Endodermal cell (in vitro differentiated cells): ENCODE measurements around the gene ERVH48-1. TPM values are rescaled to one million over a fixed set of nuclear protein-coding genes. Genes with fewer than 3 reads are reported as not detected.
A peak's percentile ranks its signal among the peaks of the same experiment; 100 is the strongest.
"Not testable (repeated sequence)": the region's sequence is repeated elsewhere in the genome, so short reads cannot be mapped to it uniquely, and the experiment has no call there.

Experiments used
- DNase-seq: peaks from one replicate; pipeline ENCODE4 v3.0.0-alpha.2; 2017
- H3K27ac ChIP-seq: 2 replicates; pipeline ENCODE4 v1.5.1; 2013; ENCODE audit warnings: mild to moderate bottlenecking, low read depth, low read length, moderate library complexity
- H3K27me3 ChIP-seq: 2 replicates; pipeline ENCODE4 v1.6.1; 2013; ENCODE audit warnings: mild to moderate bottlenecking, low read length, moderate library complexity; ENCODE audit not compliant: insufficient read depth, control insufficient read depth, poor library complexity, severe bottlenecking
- H3K36me3 ChIP-seq: 2 replicates; pipeline ENCODE4 v1.7.0; 2013; ENCODE audit warnings: mild to moderate bottlenecking, low read length, moderate library complexity; ENCODE audit not compliant: control insufficient read depth, insufficient read depth
- H3K4me1 ChIP-seq: one replicate; pipeline ENCODE4 v1.7.0; 2013; ENCODE audit warnings: low read length; ENCODE audit not compliant: control insufficient read depth, insufficient read depth
- H3K4me3 ChIP-seq: 2 replicates; pipeline ENCODE4 v1.5.1; 2013; ENCODE audit warnings: mild to moderate bottlenecking, low read length, moderate library complexity
- H3K9ac ChIP-seq: 2 replicates; pipeline ENCODE4 v1.6.1; 2013; ENCODE audit warnings: mild to moderate bottlenecking, low read length, moderate library complexity; ENCODE audit not compliant: poor library complexity, severe bottlenecking; ENCODE audit errors: extremely low read depth
- H3K9me3 ChIP-seq: 2 replicates; pipeline ENCODE4 v1.6.1; 2013; ENCODE audit warnings: mild to moderate bottlenecking, low read length, moderate library complexity; ENCODE audit not compliant: control insufficient read depth
- H3K27ac Mint-ChIP-seq: 2 replicates; pipeline ENCODE4 v1.8.0; 2020; ENCODE audit warnings: mixed read lengths
- H3K27me3 Mint-ChIP-seq: 2 replicates; pipeline ENCODE4 v1.8.0; 2021; ENCODE audit warnings: mild to moderate bottlenecking, mixed read lengths; ENCODE audit not compliant: insufficient read depth
- H3K36me3 Mint-ChIP-seq: 2 replicates; pipeline ENCODE4 v1.8.0; 2020; ENCODE audit warnings: low read depth, mixed read lengths
- H3K4me1 Mint-ChIP-seq: 2 replicates; pipeline ENCODE4 v1.8.0; 2020; ENCODE audit warnings: mixed read lengths
- H3K4me3 Mint-ChIP-seq: 2 replicates; pipeline ENCODE4 v1.8.0; 2020; ENCODE audit warnings: mild to moderate bottlenecking, moderate library complexity, mixed read lengths
- H3K9me3 Mint-ChIP-seq: 2 replicates; pipeline ENCODE4 v1.8.0; 2020; ENCODE audit warnings: mild to moderate bottlenecking, mixed read lengths
- CTCF ChIP-seq: fragments of 200-600 bp; sonication (generic); conservative IDR thresholded peaks from 2 replicates; pipeline ENCODE4 v1.5.0; 2021; ENCODE audit warnings: antibody characterized with exemption, mild to moderate bottlenecking
- whole genome bisulfite sequencing, 2 experiments: methylation state at CpG; one replicate each; pipeline versions ENCODE4 v1.1.5 to v1.1.7; 2013; ENCODE audit warnings: missing lambda C conversion rate in 2 of 2, mixed read lengths in 1 of 2; ENCODE audit not compliant: insufficient coverage in 1 of 2, insufficient read length in 1 of 2; 5-methylcytosine and 5-hydroxymethylcytosine counted together
- total RNA-seq, 2 donors: library from RNA; stranded (reverse); fragmentation: NEBNext Ultra II Directional in 1 of 2; extraction: Animal tissue kit (Norgen Biotek cat#: 25700) in 1 of 2; gene quantifications; 2 replicates in 1 of 2; 3 replicates in 1 of 2; pipeline ENCODE4 v1.2.1, GENCODE V29; 2021

Gene ERVH48-1
- total RNA-seq, 2 donors from 2014 or later, result 34.0 to 186 TPM

GRCh38 chr21:42937960-42938605 lies 12.7 kb upstream of the ERVH48-1 start:
- H3K27me3 Mint-ChIP-seq, result no peaks in the 10 kb centered on the region
- H3K4me3 ChIP-seq, result peak overlapping the region; percentile 59
- DNase-seq, result no peak
- H3K4me1 Mint-ChIP-seq, result peaks cover 76% of the 10 kb centered on the region
- H3K4me3 Mint-ChIP-seq, result peak overlapping the region; percentile 61
- no peaks in the 10 kb centered on the region for H3K27me3 ChIP-seq
- peak overlapping the region; percentile 15 for H3K27ac ChIP-seq
- H3K36me3 ChIP-seq, result peaks cover 37% of the 10 kb centered on the region
- H3K9ac ChIP-seq, result peak overlapping the region; percentile 68
- no peak for TF ChIP-seq CTCF
- 86 to 88% methylated on average over 21 of the region's 21 CpGs for WGBS, 2 experiments
- peaks cover 34% of the 10 kb centered on the region for H3K36me3 Mint-ChIP-seq
- peaks cover 16% of the 10 kb centered on the region for H3K9me3 ChIP-seq
- H3K9me3 Mint-ChIP-seq, result peaks cover 2% of the 10 kb centered on the region
- peak overlapping the region; percentile 98 for H3K27ac Mint-ChIP-seq
- peaks cover 14% of the 10 kb centered on the region for H3K4me1 ChIP-seq

GRCh38 chr21:42937034-42937940 lies 11.9 kb upstream of the ERVH48-1 start:
- not testable (repeated sequence) for H3K9me3 Mint-ChIP-seq, H3K9me3 ChIP-seq, H3K27me3 Mint-ChIP-seq, H3K27me3 ChIP-seq
- Mint-ChIP-seq H3K27ac (peak overlapping the region; percentile 98), H3K36me3 (peaks cover 30% of the 10 kb centered on the region), H3K4me3 (peak overlapping the region; percentile 61), H3K4me1 (peaks cover 80% of the 10 kb centered on the region)
- peak; percentile 82 for DNase-seq
- WGBS, 2 experiments, result 40 to 59% methylated on average over 5 to 15 of the region's 16 CpGs
- peaks cover 14% of the 10 kb centered on the region for H3K4me1 ChIP-seq
- H3K9ac ChIP-seq, result peak overlapping the region; percentile 68
- H3K27ac ChIP-seq, result peak overlapping the region; percentile 32
- H3K4me3 ChIP-seq, result peak overlapping the region; percentile 2
- peaks cover 37% of the 10 kb centered on the region for H3K36me3 ChIP-seq

GRCh38 chr21:42936360-42936759 lies 10.9 kb upstream of the ERVH48-1 start:
- Mint-ChIP-seq H3K36me3 (peaks cover 22% of the 10 kb centered on the region), H3K27ac (peak overlapping the region; percentile 98)

GRCh38 chr21:42933973-42934372 lies 8.5 kb upstream of the ERVH48-1 start:
- Mint-ChIP-seq H3K27ac (peak overlapping the region; percentile 91), H3K4me1 (peaks cover 79% of the 10 kb centered on the region), H3K4me3 (peak overlapping the region; percentile 61)
- peak overlapping the region; percentile 76 for H3K4me3 ChIP-seq
- not testable (repeated sequence) for H3K9me3 ChIP-seq, H3K27me3 Mint-ChIP-seq, H3K27ac ChIP-seq, H3K36me3 Mint-ChIP-seq, H3K27me3 ChIP-seq, H3K9me3 Mint-ChIP-seq
- DNase-seq, result peak; percentile 33
- peaks cover 15% of the 10 kb centered on the region for H3K36me3 ChIP-seq
- 89 to 98% methylated on average over 4 to 12 of the region's 12 CpGs for WGBS, 2 experiments
- peak overlapping the region; percentile 62 for H3K9ac ChIP-seq
- H3K4me1 ChIP-seq, result peaks cover 17% of the 10 kb centered on the region

More at GRCh38 chr21:42936360-42936759, 10.9 kb upstream of the ERVH48-1 start:
- peak overlapping the region; percentile 27 for H3K27ac ChIP-seq
- Mint-ChIP-seq H3K4me3 (peak overlapping the region; percentile 61), H3K4me1 (peaks cover 83% of the 10 kb centered on the region)
- H3K4me1 ChIP-seq, result peaks cover 17% of the 10 kb centered on the region
- not testable (repeated sequence) for H3K27me3 Mint-ChIP-seq, H3K27me3 ChIP-seq, H3K9me3 Mint-ChIP-seq, H3K9me3 ChIP-seq
- WGBS, 2 experiments, result 48 to 88% methylated on average over 1 to 5 of the region's 5 CpGs
- H3K36me3 ChIP-seq, result peaks cover 33% of the 10 kb centered on the region
- H3K4me3 ChIP-seq, result peak overlapping the region; percentile 76
- H3K9ac ChIP-seq, result peak overlapping the region; percentile 68
- DNase-seq, result peak; percentile 39

- not testable (repeated sequence) for H3K9me3 ChIP-seq, H3K27ac ChIP-seq, H3K36me3 Mint-ChIP-seq, H3K27me3 Mint-ChIP-seq, H3K27me3 ChIP-seq, H3K9me3 Mint-ChIP-seq, H3K36me3 ChIP-seq
- H3K9ac ChIP-seq, result peak overlapping the region; percentile 62
- H3K4me3 ChIP-seq, result peak overlapping the region; percentile 76
- H3K27ac Mint-ChIP-seq, result peak overlapping the region; percentile 96
- H3K4me1 Mint-ChIP-seq, result peaks cover 73% of the 10 kb centered on the region
- peak overlapping the region; percentile 61 for H3K4me3 Mint-ChIP-seq
- H3K4me1 ChIP-seq, result peaks cover 13% of the 10 kb centered on the region
- DNase-seq, result peak; percentile 38
- WGBS, 2 experiments, result 69 to 84% methylated on average over 2 to 9 of the region's 9 CpGs
These were observed 7.9 kb upstream of the ERVH48-1 start for GRCh38 chr21:42933137-42933970.
